LNCAP (cell line): Measurements from ENCODE around the gene ZNF426.

Experiments
- CTCF ChIP-seq: fragments of 450-650 bp; IDR thresholded peaks from 2 replicates; pipeline ENCODE4 v1.5.1; 2017; ENCODE audit warnings: mild to moderate bottlenecking

Gene ZNF426

GRCh38 chr19:9552536-9553274, 14.3 kb upstream of the ZNF426 start:
- no peak for TF ChIP-seq CTCF

- no peak for TF ChIP-seq CTCF
Observed at GRCh38 chr19:9547870-9548269, 9.4 kb upstream of the ZNF426 start.

- no peak for TF ChIP-seq CTCF
Observed at GRCh38 chr19:9535934-9536333, 2.5 kb downstream of the ZNF426 start.

DNA sequence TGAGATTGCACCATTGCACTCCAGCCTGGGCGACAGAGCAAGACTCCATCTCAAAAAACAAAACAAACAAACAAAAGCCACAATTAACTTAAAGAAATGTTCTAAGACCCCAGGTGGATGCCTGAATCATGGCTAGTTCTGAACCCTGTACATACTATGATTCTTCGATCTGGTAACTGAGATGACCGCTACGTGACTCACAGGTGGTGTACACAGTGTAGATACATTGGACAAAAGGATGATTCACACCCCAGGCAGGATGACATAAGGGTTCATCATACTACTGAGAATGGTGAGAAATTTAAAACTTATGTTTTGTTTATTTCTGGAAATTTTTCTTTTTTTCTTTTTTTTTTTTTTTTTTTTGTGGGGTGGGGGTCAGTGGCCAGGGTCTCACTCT, 6.5 kb downstream of the ZNF426 start:
- no peak for TF ChIP-seq CTCF

GRCh38 chr19:9528757-9529336, 9.6 kb downstream of the ZNF426 start:
- no peak for TF ChIP-seq CTCF

DNA sequence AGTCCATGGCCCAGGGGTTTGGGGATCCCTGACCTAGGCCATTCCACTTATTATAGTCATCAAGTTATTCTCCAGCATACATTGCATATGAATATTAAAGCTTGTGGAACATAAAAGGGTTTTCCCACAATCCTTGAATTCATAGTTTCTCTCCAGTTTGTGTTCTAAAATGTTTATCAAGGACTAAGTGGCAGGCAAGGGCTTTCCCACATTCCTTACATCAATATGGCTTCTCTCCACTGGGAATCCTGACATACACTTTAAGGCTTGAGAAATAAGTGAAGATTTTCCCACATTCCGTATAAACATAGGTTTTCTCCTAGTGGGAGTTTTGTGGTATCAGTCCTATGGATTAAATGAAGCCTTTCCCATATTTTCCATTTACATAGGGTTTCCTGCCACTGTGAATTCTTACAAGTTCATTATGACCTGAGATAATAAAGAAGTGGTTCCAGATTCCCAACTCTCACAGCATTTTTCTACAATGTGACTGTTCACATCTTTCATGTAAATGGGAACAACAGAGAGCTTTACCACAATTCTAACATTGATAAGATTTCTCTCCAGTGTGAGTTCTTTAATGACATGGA, 14.5 kb downstream of the ZNF426 start:
- TF ChIP-seq CTCF, result no peak

- no peak for TF ChIP-seq CTCF
Observed at GRCh38 chr19:9507285-9507684, 31.2 kb downstream of the ZNF426 start.
